Testis (tissue), 3 donors: Measurements from ENCODE around the gene NRG4. TPM values are rescaled to one million over a fixed set of nuclear protein-coding genes. Genes with fewer than 3 reads are reported as not detected.
A peak's percentile ranks its signal among the peaks of the same experiment; 100 is the strongest.

Experiments used
- DNase-seq: peaks from one replicate; pipeline ENCODE4 v3.0.0-alpha.2; 2019
- H3K27ac ChIP-seq, 2 donors: fragments of 200-600 bp; sonication (generic); one replicate each; pipeline ENCODE4 v1.5.1; 2019
- H3K27me3 ChIP-seq: fragments of 200-600 bp; sonication (generic); one replicate; pipeline ENCODE4 v1.5.1; 2019
- H3K36me3 ChIP-seq: fragments of 200-600 bp; sonication (generic); one replicate; pipeline ENCODE4 v1.5.1; 2017; ENCODE audit warnings: low read depth; ENCODE audit errors: missing control alignments
- H3K4me1 ChIP-seq: fragments of 200-600 bp; sonication (generic); one replicate; pipeline ENCODE4 v1.5.1; 2019
- H3K4me3 ChIP-seq, 2 donors: fragments of 200-600 bp; sonication (generic); one replicate each; pipeline ENCODE4 v1.5.1; 2017 to 2019
- H3K9me3 ChIP-seq: fragments of 200-600 bp; sonication (generic); one replicate; pipeline ENCODE4 v1.5.1; 2017
- CTCF ChIP-seq, 3 experiments: fragments of 450-650 bp in 2 of 3; fragments of 200-600 bp in 1 of 3; sonication (generic) in 1 of 3; IDR thresholded peaks; one replicate each; pipeline ENCODE4 v1.5.1; 2016 to 2019; ENCODE audit warnings: antibody characterized with exemption in 3 of 3, mild to moderate bottlenecking in 2 of 3, moderate library complexity in 1 of 3
- POLR2A ChIP-seq: fragments of 450-650 bp; IDR thresholded peaks from one replicate; pipeline ENCODE4 v1.6.1; 2017; ENCODE audit warnings: antibody characterized with exemption, mild to moderate bottlenecking, moderate library complexity
- WGBS, 2 donors: methylation state at CpG; one replicate each; pipeline ENCODE4 v1.1.5; 2018; 5-methylcytosine and 5-hydroxymethylcytosine counted together
- intact Hi-C: fragments of 100-400 bp; cut with DNase I; formaldehyde crosslinking; loops from one replicate; pipeline ENCODE4 v1.15.1; 2023; ENCODE audit warnings: low total_unique reads
- polyA plus RNA-seq: library from polyadenylated mRNA; stranded (reverse); fragments of 350-450 nt; fragmentation: Illumina TruSeq; extraction: RNeasy Lipid Tissue Mini Kit (QIAGEN cat#74804); gene quantifications from one replicate; pipeline ENCODE4 v1.2.3, GENCODE V29; 2014; ENCODE audit warnings: low read depth, low replicate concordance; ENCODE audit not compliant: insufficient read depth
- total RNA-seq, 2 donors: library from RNA; depleted of rRNA; stranded (reverse); fragments of >200 nt; gene quantifications; one replicate each; pipeline ENCODE4 v1.2.3, GENCODE V29; 2016

The NRG4 gene
- total and polyA plus RNA-seq, 3 donors from 2014 or later = 10.8 to 21.2 (median 14.6) TPM

DNA sequence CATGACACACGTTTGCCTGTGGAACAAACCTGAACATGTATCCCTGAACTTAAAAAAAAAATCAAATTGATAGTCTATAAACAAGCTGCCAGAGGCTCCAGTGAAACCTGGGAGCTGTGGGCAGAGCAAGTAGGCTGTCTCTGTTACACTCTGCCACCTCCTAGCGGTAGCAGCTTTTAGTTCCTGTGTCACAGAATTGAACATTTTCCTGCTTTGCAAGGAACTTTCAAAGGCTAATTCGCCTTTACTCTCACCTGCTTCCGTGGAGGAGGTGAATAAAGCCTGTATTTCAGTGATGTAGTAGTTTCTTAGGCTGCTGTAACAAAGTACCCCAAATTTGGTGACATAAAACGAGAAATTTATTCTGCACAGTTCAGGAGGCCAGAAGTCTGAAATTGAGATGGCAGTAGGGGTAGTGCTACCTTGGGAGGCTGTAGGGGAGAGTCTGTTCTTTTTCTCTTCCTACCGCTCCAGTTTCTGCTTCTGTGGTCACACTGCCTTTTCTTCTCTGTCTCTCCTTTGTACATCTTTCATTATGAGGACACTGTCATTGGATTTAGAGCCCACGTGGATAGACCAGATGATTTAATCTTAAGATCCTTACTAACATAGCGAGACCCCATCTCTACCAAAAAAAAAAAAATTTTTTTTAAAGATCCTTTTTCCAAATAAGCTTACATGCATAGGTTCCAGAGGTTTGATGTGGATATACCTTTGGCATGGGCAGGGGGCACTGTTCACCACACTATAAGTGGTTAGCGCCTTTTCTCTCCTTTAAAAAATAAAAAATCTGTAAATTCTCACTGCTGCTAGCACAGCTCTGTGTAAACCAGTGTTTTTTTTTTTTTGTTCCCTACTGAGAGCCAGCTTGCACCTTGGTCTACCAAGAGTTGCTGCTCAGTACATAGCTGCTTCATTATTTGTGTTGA, 83.3 kb downstream of the NRG4 start:
- H3K4me3 ChIP-seq = no peak overlapping the region
- H3K27me3 ChIP-seq = no peaks in the 10 kb centered on the region
- H3K9me3 ChIP-seq = no peaks in the 10 kb centered on the region
- peak; percentile 30 for DNase-seq
- 77 to 81% methylated on average over 9 of the region's 9 CpGs for WGBS, 2 donors
- no peaks in the 10 kb centered on the region for H3K4me1 ChIP-seq
- no peak overlapping the region for H3K27ac ChIP-seq
- intact Hi-C loops = no loop called here
- no peaks in the 10 kb centered on the region for H3K36me3 ChIP-seq
- TF ChIP-seq POLR2A (no peak), CTCF (IDR thresholded peaks at IDR 0.05) (no peak)

DNA sequence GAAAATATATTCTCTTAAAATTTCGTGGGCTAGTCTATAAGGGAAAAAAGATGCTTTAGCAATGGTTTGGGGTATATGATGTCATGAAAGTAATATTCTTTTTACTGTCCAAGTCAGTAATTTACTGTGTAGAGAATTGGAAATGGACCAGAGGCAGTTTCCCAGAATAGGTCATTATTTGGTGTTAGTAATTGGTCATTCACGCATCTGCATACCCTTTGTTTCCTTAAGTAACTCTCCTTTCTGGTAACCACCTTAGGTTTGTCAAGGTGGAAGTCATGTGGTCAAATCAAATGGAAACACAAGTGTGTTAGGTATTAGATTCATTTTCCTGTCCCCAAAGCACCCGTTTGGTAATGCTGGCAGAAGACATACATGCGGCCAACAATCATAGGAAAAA, 84.6 kb downstream of the NRG4 start:
- Histone ChIP-seq H3K36me3 (no peaks in the 10 kb centered on the region), H3K27ac (no peak overlapping the region), H3K9me3 (no peaks in the 10 kb centered on the region), H3K27me3 (no peaks in the 10 kb centered on the region), H3K4me3 (no peak overlapping the region), H3K4me1 (no peaks in the 10 kb centered on the region)
- WGBS, 2 donors = 94 to 95% methylated on average over 4 of the region's 4 CpGs
- DNase-seq = no peak
- TF ChIP-seq CTCF (IDR thresholded peaks at IDR 0.05) (no peak), POLR2A (no peak)
- intact Hi-C loops = no loop called here

DNA sequence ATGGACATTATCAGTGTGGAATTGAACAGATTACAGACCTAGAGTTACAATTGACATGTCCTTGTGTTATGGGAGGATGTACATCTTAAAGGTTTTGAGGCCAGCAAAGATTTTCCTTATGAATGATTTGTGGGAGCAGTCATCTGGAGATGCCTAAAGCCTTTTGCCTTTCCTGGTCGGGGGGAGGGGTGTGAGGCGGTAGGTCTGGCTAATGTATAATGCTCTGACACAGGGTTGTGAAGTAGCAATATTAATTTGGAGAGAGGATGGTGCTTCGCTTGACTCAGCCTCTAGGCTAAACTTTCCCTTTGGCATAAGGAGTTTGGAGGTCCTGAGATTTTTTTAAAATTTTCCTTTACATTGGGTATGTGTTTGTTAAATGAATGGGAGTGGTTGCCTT, 85.3 kb downstream of the NRG4 start:
- H3K27me3 ChIP-seq = no peaks in the 10 kb centered on the region
- no peaks in the 10 kb centered on the region for H3K9me3 ChIP-seq
- no peak overlapping the region for H3K4me3 ChIP-seq
- H3K4me1 ChIP-seq = no peaks in the 10 kb centered on the region
- intact Hi-C loops = no loop called here
- H3K27ac ChIP-seq = no peak overlapping the region
- 91 to 94% methylated on average over 3 of the region's 3 CpGs for WGBS, 2 donors
- no peak for DNase-seq
- H3K36me3 ChIP-seq = no peaks in the 10 kb centered on the region
- no peak for TF ChIP-seq POLR2A
- TF ChIP-seq CTCF (IDR thresholded peaks at IDR 0.05) = no peak

- H3K27me3 ChIP-seq = no peaks in the 10 kb centered on the region
- intact Hi-C loops = no loop called here
- 73 to 88% methylated on average over 2 of the region's 2 CpGs for WGBS, 2 donors
- no peak overlapping the region for H3K4me3 ChIP-seq
- no peak overlapping the region for H3K27ac ChIP-seq
- no peaks in the 10 kb centered on the region for H3K9me3 ChIP-seq
- TF ChIP-seq POLR2A = no peak
- no peak for TF ChIP-seq CTCF (IDR thresholded peaks at IDR 0.05)
- no peaks in the 10 kb centered on the region for H3K36me3 ChIP-seq
- no peaks in the 10 kb centered on the region for H3K4me1 ChIP-seq
- DNase-seq = no peak
These were observed 86.8 kb downstream of the NRG4 start for GRCh38 chr15:75925440-75925839.

- H3K27me3 ChIP-seq = no peaks in the 10 kb centered on the region
- DNase-seq = no peak
- no peaks in the 10 kb centered on the region for H3K36me3 ChIP-seq
- no peak overlapping the region for H3K4me3 ChIP-seq
- H3K9me3 ChIP-seq = no peaks in the 10 kb centered on the region
- intact Hi-C loops = no loop called here
- WGBS, 2 donors = 95 to 100% methylated on average over 1 of the region's 1 CpG
- H3K27ac ChIP-seq = no peak overlapping the region
- TF ChIP-seq CTCF (IDR thresholded peaks at IDR 0.05) = no peak
- no peak for TF ChIP-seq POLR2A
- H3K4me1 ChIP-seq = no peaks in the 10 kb centered on the region
These were observed 87.6 kb downstream of the NRG4 start for GRCh38 chr15:75924576-75924975.
